GM23338 (cell line): Measurements from ENCODE around the gene TTPAL. TPM values are rescaled to one million over a fixed set of nuclear protein-coding genes. Genes with fewer than 3 reads are reported as not detected.

ENCODE experiments used
- ATAC-seq: fragments of 200-7000 bp; cut with Tn5 transposase; 3 replicates; pipeline ENCODE4 v1.9.1; 2020
- DNase-seq: peaks from one replicate; pipeline ENCODE4 v3.0.0-alpha.2; 2015; ENCODE audit warnings: low spot score
- H2AFZ ChIP-seq: fragments of 200-600 bp; sonication (generic); 2 replicates; pipeline ENCODE4 v1.8.0; 2016; ENCODE audit warnings: antibody characterized with exemption, mild to moderate bottlenecking, moderate library complexity
- H3F3A ChIP-seq: fragments of 200-600 bp; sonication (generic); replicated peaks from 2 replicates; pipeline ENCODE4 v1.8.0; 2017; ENCODE audit warnings: antibody characterized with exemption, mixed run types, low read depth
- H3K27ac ChIP-seq: fragments of 200-600 bp; sonication (generic); 2 replicates; pipeline ENCODE4 v1.6.1; 2016; ENCODE audit warnings: low read depth
- H3K27me3 ChIP-seq: fragments of 200-600 bp; sonication (generic); 2 replicates; pipeline ENCODE4 v1.8.0; 2016; ENCODE audit warnings: mild to moderate bottlenecking, mixed run types, moderate library complexity; ENCODE audit not compliant: insufficient read depth
- H3K36me3 ChIP-seq: fragments of 200-600 bp; sonication (generic); 2 replicates; pipeline ENCODE4 v1.8.0; 2016; ENCODE audit warnings: mild to moderate bottlenecking; ENCODE audit not compliant: insufficient read depth
- H3K4me1 ChIP-seq: fragments of 200-600 bp; sonication (generic); 2 replicates; pipeline ENCODE4 v1.8.0; 2016; ENCODE audit warnings: mild to moderate bottlenecking, moderate library complexity; ENCODE audit not compliant: insufficient read depth
- H3K4me2 ChIP-seq: fragments of 200-600 bp; sonication (generic); 2 replicates; pipeline ENCODE4 v1.7.1; 2017; ENCODE audit warnings: mixed run types
- H3K4me3 ChIP-seq: fragments of 200-600 bp; sonication (generic); 2 replicates; pipeline ENCODE4 v1.6.1; 2016; ENCODE audit warnings: mixed run types
- H3K79me2 ChIP-seq: fragments of 200-600 bp; sonication (generic); replicated peaks from 2 replicates; pipeline ENCODE4 v1.8.0; 2017; ENCODE audit warnings: mild to moderate bottlenecking; ENCODE audit not compliant: insufficient read depth
- H3K9me2 ChIP-seq: fragments of 200-600 bp; sonication (generic); 2 replicates; pipeline ENCODE4 v1.8.0; 2017; ENCODE audit not compliant: insufficient read depth
- H4K20me1 ChIP-seq: fragments of 200-600 bp; sonication (generic); replicated peaks from 2 replicates; pipeline ENCODE4 v1.8.0; 2017; ENCODE audit warnings: mild to moderate bottlenecking; ENCODE audit not compliant: insufficient read depth
- H3K27ac Mint-ChIP-seq: 2 replicates; pipeline ENCODE4 v1.8.0; 2020; ENCODE audit warnings: inconsistent platforms, mild to moderate bottlenecking, moderate library complexity, mixed read lengths
- H3K27me3 Mint-ChIP-seq: 3 replicates; pipeline ENCODE4 v1.8.0; 2022; ENCODE audit warnings: low read depth, mild to moderate bottlenecking, moderate library complexity, mixed read lengths, inconsistent platforms; ENCODE audit not compliant: insufficient read depth, poor library complexity
- H3K36me3 Mint-ChIP-seq: 3 replicates; pipeline ENCODE4 v1.8.0; 2021; ENCODE audit warnings: low read depth, mild to moderate bottlenecking, inconsistent platforms, moderate library complexity, mixed read lengths
- H3K4me1 Mint-ChIP-seq: 3 replicates; pipeline ENCODE4 v1.8.0; 2020; ENCODE audit warnings: mild to moderate bottlenecking, inconsistent platforms, mixed read lengths
- H3K4me3 Mint-ChIP-seq: 3 replicates; pipeline ENCODE4 v1.8.0; 2021; ENCODE audit warnings: moderate library complexity, mild to moderate bottlenecking, inconsistent platforms, mixed read lengths
- H3K9me3 Mint-ChIP-seq: 3 replicates; pipeline ENCODE4 v1.8.0; 2020; ENCODE audit warnings: moderate library complexity, mild to moderate bottlenecking, inconsistent platforms, mixed read lengths
- CREB1 ChIP-seq: fragments of 250-450 bp; sonication (Bioruptor Pico); IDR thresholded peaks from 2 replicates; pipeline ENCODE4 v1.5.0; 2020; ENCODE audit warnings: low read depth, mild to moderate bottlenecking, moderate library complexity
- CTCF ChIP-seq, 2 experiments: fragments of 200-600 bp in 1 of 2; sonication (generic) in 1 of 2; conservative IDR thresholded peaks; 2 replicates each; pipeline versions ENCODE4 v1.5.1 to v1.6.1; 2016 to 2017; ENCODE audit warnings: antibody characterized with exemption in 2 of 2, low read depth in 2 of 2, mild to moderate bottlenecking in 2 of 2, moderate library complexity in 1 of 2
- EZH2 ChIP-seq: fragments of 200-600 bp; sonication (generic); IDR thresholded peaks from one replicate; pipeline ENCODE4 v1.8.0; 2017; ENCODE audit warnings: antibody characterized with exemption, mild to moderate bottlenecking, low read depth; ENCODE audit not compliant: unreplicated experiment
- EZH2phosphoT487 ChIP-seq: fragments of 200-600 bp; sonication (generic); IDR thresholded peaks from one replicate; pipeline ENCODE4 v1.8.1; 2018; ENCODE audit warnings: antibody characterized with exemption; ENCODE audit not compliant: unreplicated experiment
- JUNB ChIP-seq: IDR thresholded peaks from one replicate; pipeline ENCODE4 v1.6.1; 2016; ENCODE audit warnings: antibody characterized with exemption; ENCODE audit not compliant: unreplicated experiment
- NANOG ChIP-seq: IDR thresholded peaks from 2 replicates; pipeline ENCODE4 v1.6.1; 2016; ENCODE audit warnings: antibody characterized with exemption, borderline replicate concordance
- POLR2AphosphoS5 ChIP-seq: IDR thresholded peaks from 2 replicates; pipeline ENCODE4 v1.6.1; 2016; ENCODE audit warnings: antibody characterized with exemption, low read depth
- REST ChIP-seq: IDR thresholded peaks from one replicate; pipeline ENCODE4 v1.6.1; 2018; ENCODE audit warnings: antibody characterized with exemption; ENCODE audit not compliant: unreplicated experiment
- STAT1 ChIP-seq: IDR thresholded peaks from one replicate; pipeline ENCODE4 v1.6.1; 2016; ENCODE audit warnings: antibody characterized with exemption; ENCODE audit not compliant: unreplicated experiment
- ZNF114 ChIP-seq: fragments of 250-450 bp; sonication (Bioruptor Pico); IDR thresholded peaks from 2 replicates; pipeline ENCODE4 v1.5.0; 2020; ENCODE audit warnings: mild to moderate bottlenecking, moderate library complexity
- ZNF331 ChIP-seq: fragments of 250-450 bp; sonication (Bioruptor Pico); IDR thresholded peaks from 2 replicates; pipeline ENCODE4 v1.5.0; 2020; ENCODE audit warnings: low read depth, mild to moderate bottlenecking, moderate library complexity
- polyA plus RNA-seq: library from polyadenylated mRNA; unstranded; fragments of >200 nt; fragmentation: Nextera tagmentation; extraction: Ambion mirVana; gene quantifications from 2 replicates; pipeline ENCODE4 v1.2.1, GENCODE V29; 2016
- total RNA-seq: library from RNA; depleted of rRNA; stranded (reverse); fragments of >200 nt; shearing (Covaris generic); gene quantifications from 2 replicates; pipeline ENCODE4 v1.2.3, GENCODE V29; 2014
- TF ChIP-seq, protein P1 (sequence below): IDR thresholded peaks from 2 replicates; pipeline ENCODE4 v1.6.1; 2016; ENCODE audit warnings: antibody characterized with exemption

TTPAL gene
- total and polyA plus RNA-seq, 2 experiments from 2014 or later, result 3.7 to 10.2 TPM

GRCh38 chr20:44497761-44498160 lies 22.1 kb downstream of the TTPAL start:
- peaks cover 25% of the 10 kb centered on the region for H3K36me3 ChIP-seq
- no peaks in the 10 kb centered on the region for H3K9me3 Mint-ChIP-seq
- H3K4me1 ChIP-seq, result no peaks in the 10 kb centered on the region
- H3F3A ChIP-seq, result no peaks in the 10 kb centered on the region
- H2AFZ ChIP-seq, result no peak overlapping the region
- H3K27me3 Mint-ChIP-seq, result no peaks in the 10 kb centered on the region
- H3K27ac ChIP-seq, result no peak overlapping the region
- ATAC-seq (no peak), DNase-seq (no peak)
- no peak overlapping the region for H3K4me3 Mint-ChIP-seq
- no peak overlapping the region for H3K4me3 ChIP-seq
- peaks cover 27% of the 10 kb centered on the region for H3K36me3 Mint-ChIP-seq
- no peaks in the 10 kb centered on the region for H3K79me2 ChIP-seq
- H3K27me3 ChIP-seq, result no peaks in the 10 kb centered on the region
- H3K9me2 ChIP-seq, result no peaks in the 10 kb centered on the region
- H3K4me2 ChIP-seq, result no peak overlapping the region
- TF ChIP-seq REST, result no peak
- TF ChIP-seq, protein P1, sequence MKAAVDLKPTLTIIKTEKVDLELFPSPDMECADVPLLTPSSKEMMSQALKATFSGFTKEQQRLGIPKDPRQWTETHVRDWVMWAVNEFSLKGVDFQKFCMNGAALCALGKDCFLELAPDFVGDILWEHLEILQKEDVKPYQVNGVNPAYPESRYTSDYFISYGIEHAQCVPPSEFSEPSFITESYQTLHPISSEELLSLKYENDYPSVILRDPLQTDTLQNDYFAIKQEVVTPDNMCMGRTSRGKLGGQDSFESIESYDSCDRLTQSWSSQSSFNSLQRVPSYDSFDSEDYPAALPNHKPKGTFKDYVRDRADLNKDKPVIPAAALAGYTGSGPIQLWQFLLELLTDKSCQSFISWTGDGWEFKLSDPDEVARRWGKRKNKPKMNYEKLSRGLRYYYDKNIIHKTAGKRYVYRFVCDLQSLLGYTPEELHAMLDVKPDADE, result no peak
- no peak for TF ChIP-seq NANOG
- no peak for TF ChIP-seq CREB1 (CRISPR knock-in tag)
- TF ChIP-seq JUNB, result no peak
- TF ChIP-seq ZNF331 (CRISPR knock-in tag), result no peak
- no peak for TF ChIP-seq EZH2phosphoT487
- TF ChIP-seq EZH2, result no peak
- no peak for TF ChIP-seq STAT1
- no peak for TF ChIP-seq POLR2AphosphoS5
- no peak for TF ChIP-seq ZNF114 (CRISPR knock-in tag)
- no peaks in the 10 kb centered on the region for H3K4me1 Mint-ChIP-seq
- H4K20me1 ChIP-seq, result no peaks in the 10 kb centered on the region; the same call in 1 of the 2 replicates
- H3K27ac Mint-ChIP-seq, result no peak overlapping the region

DNA sequence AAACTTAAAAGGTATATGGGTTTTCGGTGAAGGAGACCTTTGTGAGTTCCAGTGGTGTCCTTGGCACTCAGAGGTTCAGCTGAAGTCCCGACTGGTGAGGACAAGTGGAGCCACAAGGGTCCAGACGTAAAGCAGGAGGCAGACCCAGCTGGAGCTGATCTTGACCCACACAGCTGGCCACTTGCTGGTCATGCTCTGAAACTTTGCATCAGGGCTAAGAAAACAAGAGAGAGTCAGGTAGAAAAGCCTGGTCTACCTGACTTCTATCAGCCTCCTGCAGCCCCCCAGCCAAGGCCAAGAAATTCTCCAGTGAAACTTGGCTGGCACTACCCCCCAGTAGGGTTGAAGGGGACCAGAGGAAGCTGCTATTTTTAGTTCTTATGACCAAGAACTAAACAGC lies 24.5 kb downstream of the TTPAL start:
- Histone ChIP-seq H3K36me3 (peaks cover 30% of the 10 kb centered on the region), H3K4me1 (no peaks in the 10 kb centered on the region), H4K20me1 (no peaks in the 10 kb centered on the region; the same call in 1 of the 2 replicates), H3K4me2 (no peak overlapping the region), H3F3A (no peaks in the 10 kb centered on the region), H3K4me3 (no peak overlapping the region), H3K27ac (no peak overlapping the region), H3K27me3 (no peaks in the 10 kb centered on the region), H3K79me2 (no peaks in the 10 kb centered on the region), H3K9me2 (no peaks in the 10 kb centered on the region), H2AFZ (no peak overlapping the region)
- no peaks in the 10 kb centered on the region for H3K9me3 Mint-ChIP-seq
- DNase-seq (no peak), ATAC-seq (no peak)
- no peaks in the 10 kb centered on the region for H3K4me1 Mint-ChIP-seq
- no peak overlapping the region for H3K27ac Mint-ChIP-seq
- no peaks in the 10 kb centered on the region for H3K27me3 Mint-ChIP-seq
- H3K4me3 Mint-ChIP-seq, result no peak overlapping the region
- H3K36me3 Mint-ChIP-seq, result peaks cover 37% of the 10 kb centered on the region
- TF ChIP-seq CTCF (conservative IDR thresholded peaks at IDR 0.05; ENCODE audit: low read depth in 2 of 2) (no peak), ZNF114 (CRISPR knock-in tag) (no peak), STAT1 (no peak)
